ENCODE measurements around the gene FSTL3. TPM values are rescaled to one million over a fixed set of nuclear protein-coding genes. Genes with fewer than 3 reads are reported as not detected.
"Not testable (repeated sequence)": the region's sequence is repeated elsewhere in the genome, so short reads cannot be mapped to it uniquely, and the experiment has no call there.

FSTL3 gene
- total RNA-seq, 1 donor, result 7.5 TPM

- no peak for DNase-seq (ENCODE audit: low read depth in 2 of 3, low spot score in 2 of 3)
Measured at GRCh38 chr19:660793-661426, 15.3 kb upstream of the FSTL3 start.

GRCh38 chr19:661427-662196 lies 14.6 kb upstream of the FSTL3 start:
- peak; percentile 41 to 75 (median 58) for DNase-seq (ENCODE audit: low read depth in 2 of 3, low spot score in 2 of 3)

GRCh38 chr19:662207-662961 lies 13.8 kb upstream of the FSTL3 start:
- peak in 2 of 3 donors; percentile 55 to 69 for DNase-seq (ENCODE audit: low read depth in 2 of 3, low spot score in 2 of 3)

- DNase-seq (ENCODE audit: low read depth in 2 of 3, low spot score in 2 of 3), result peak; percentile 85 to 88 (median 86)
Measured at GRCh38 chr19:662962-663681, 13.1 kb upstream of the FSTL3 start, which contains the start of gene RNF126. Gene RNF126 (minus strand): TSS chr19:663214. CDS start chr19:663121, 93 bp downstream.

- no peak for DNase-seq (ENCODE audit: low read depth in 2 of 3, low spot score in 2 of 3)
Measured at GRCh38 chr19:663682-664117, 12.5 kb upstream of the FSTL3 start.

GRCh38 chr19:664913-665443 lies 11.2 kb upstream of the FSTL3 start:
- peak; percentile 73 to 87 (median 86) for DNase-seq (ENCODE audit: low read depth in 2 of 3, low spot score in 2 of 3)

GRCh38 chr19:666985-667573 lies 9.1 kb upstream of the FSTL3 start:
- not testable (repeated sequence) for DNase-seq (ENCODE audit: low read depth in 2 of 3, low spot score in 2 of 3)

GRCh38 chr19:668675-669434 lies 7.3 kb upstream of the FSTL3 start:
- DNase-seq (ENCODE audit: low read depth in 2 of 3, low spot score in 2 of 3), result peak in 2 of 3 donors; percentile 88 to 95

GRCh38 chr19:670609-671075 lies 5.5 kb upstream of the FSTL3 start:
- DNase-seq (ENCODE audit: low read depth in 2 of 3, low spot score in 2 of 3), result peak in 1 of 3 donors; percentile 53

- no peak for DNase-seq (ENCODE audit: low read depth in 2 of 3, low spot score in 2 of 3)
Measured at GRCh38 chr19:674282-675151, 1.7 kb upstream of the FSTL3 start.

GRCh38 chr19:676007-676338 lies 219 bp upstream of the FSTL3 start:
- DNase-seq (ENCODE audit: low read depth in 2 of 3, low spot score in 2 of 3), result no peak

- DNase-seq (ENCODE audit: low read depth in 2 of 3, low spot score in 2 of 3), result no peak
Measured at GRCh38 chr19:677201-677600, 1.0 kb downstream of the FSTL3 start.

- no peak for DNase-seq (ENCODE audit: low read depth in 2 of 3, low spot score in 2 of 3)
Measured at GRCh38 chr19:677601-678436, 1.6 kb downstream of the FSTL3 start.

GRCh38 chr19:678791-679388 lies 2.7 kb downstream of the FSTL3 start:
- no peak for DNase-seq (ENCODE audit: low read depth in 2 of 3, low spot score in 2 of 3)

- DNase-seq (ENCODE audit: low read depth in 2 of 3, low spot score in 2 of 3), result peak in 1 of 3 donors; percentile 46
Measured at GRCh38 chr19:679418-680286, 3.5 kb downstream of the FSTL3 start.
